ENCODE data around the gene ATAT1. TPM values are rescaled to one million over a fixed set of nuclear protein-coding genes. Genes with fewer than 3 reads are reported as not detected.

ATAT1 gene
- total and polyA plus RNA-seq, 9 of the 15 experiments (the other 6 are each of a cell fraction or from before 2014, with no cell fraction given) = 0.65 to 5.8 (median 1.6) TPM

GRCh38 chr6:30611150-30611855, 15.4 kb upstream of the ATAT1 start (continued):
- TF ChIP-seq ZNF449 (CRISPR knock-in tag; IDR thresholded peaks at IDR 0.05) = no peak
- TF ChIP-seq ZBTB8A (IDR thresholded peaks at IDR 0.05; ENCODE audit: partially characterized antibody) = no peak
- no peak for TF ChIP-seq CBX8 (IDR thresholded peaks at IDR 0.05; ENCODE audit: borderline replicate concordance, extremely low read depth, low read depth, low read length, poor library complexity, severe bottlenecking)

GRCh38 chr6:30611856-30612194, 14.8 kb upstream of the ATAT1 start:
- peaks cover 0 to 21% of the 10 kb centered on the region in 2 experiments; a peak in 3 of 5 replicates for H3K4me1 ChIP-seq (replicated peaks in 1 of 2; ENCODE audit: control insufficient read depth in 2 of 2, insufficient read depth in 2 of 2, low read length in 2 of 2)
- no peak for TF ChIP-seq THAP7 (CRISPR knock-in tag; IDR thresholded peaks at IDR 0.05)
- no peak for TF ChIP-seq ETV5 (CRISPR knock-in tag; IDR thresholded peaks at IDR 0.05; ENCODE audit: low read depth)
- TF ChIP-seq ZNF407 (IDR thresholded peaks at IDR 0.05; ENCODE audit: low read depth) = no peak
- no peak for TF ChIP-seq ZNF277 (CRISPR knock-in tag; IDR thresholded peaks at IDR 0.05; ENCODE audit: borderline replicate concordance)

More at GRCh38 chr6:30611856-30612194, 14.8 kb upstream of the ATAT1 start:
- H3K9ac ChIP-seq (ENCODE audit: insufficient read depth in 1 of 2, low read depth in 2 of 2, low read length in 2 of 2) = no peak overlapping the region
- H3K9me3 ChIP-seq (replicated peaks; ENCODE audit: control insufficient read depth, insufficient read depth, low read depth, low read length) = no peaks in the 10 kb centered on the region
- in situ Hi-C loops (cut with MboI) (no loop called here), intact Hi-C loops (cut with micrococcal nuclease) (no loop called here)
- DNase-seq (ENCODE audit: extremely low read depth in 1 of 4, low spot score in 3 of 4) (no peak), ATAC-seq (no peak), FAIRE-seq (no peak)
- peaks cover 6% of the 10 kb centered on the region; the same call in 1 of the 2 replicates for H4K20me1 ChIP-seq (replicated peaks; ENCODE audit: control insufficient read depth, insufficient read depth, low read length)
- BruUV-seq (replicated peaks) = no TSS peak
- ChIA-PET POLR2A (interaction anchor here (1.0 to 4.8 kb wide), 8 partner anchors 11 to 80 kb away, joined by 3 to 310 read pairs (median 10); partner anchors contain the start of genes ABCF1 and DHX16), CTCF (ENCODE audit: low intra/inter-chr PET ratio) (no interaction called here)
- no peaks in the 10 kb centered on the region for H3K9me1 ChIP-seq (ENCODE audit: control insufficient read depth, insufficient read depth, low read length)
- H3K36me3 ChIP-seq (ENCODE audit: control insufficient read depth, insufficient read depth, low read length) = peaks cover 87% of the 10 kb centered on the region
- no peak overlapping the region for H3K4me3 ChIP-seq
- H3K79me2 ChIP-seq (ENCODE audit: control insufficient read depth, insufficient read depth, low read length) = peaks cover 71% of the 10 kb centered on the region
- 74% methylated on average over 2 of the region's 2 CpGs for WGBS (ENCODE audit: insufficient coverage, low coverage, missing lambda C conversion rate)
- no peaks in the 10 kb centered on the region for H3K27me3 ChIP-seq (ENCODE audit: control insufficient read depth in 2 of 2, insufficient read depth in 2 of 2, low read length in 2 of 2)
- H2AFZ ChIP-seq (ENCODE audit: low read depth, low read length) = no peak overlapping the region
- H3K27ac ChIP-seq (ENCODE audit: extremely low read depth, low read depth, low read length) = no peak overlapping the region
- no peak overlapping the region for H3K4me2 ChIP-seq (ENCODE audit: insufficient read depth, low read length)

Measured in K562 (cell line).